Mucosa of descending colon (tissue), 3 donors: Measurements from ENCODE around the gene NOTO. TPM values are rescaled to one million over a fixed set of nuclear protein-coding genes. Genes with fewer than 3 reads are reported as not detected.

ENCODE experiments used
- ATAC-seq: fragments of 200-7000 bp; cut with Tn5 transposase; one replicate; pipeline ENCODE4 v1.9.1; 2020; ENCODE audit warnings: mild to moderate bottlenecking, moderate library complexity
- DNase-seq, 3 donors: peaks; one replicate each; pipeline ENCODE4 v3.0.0-alpha.2; 2020
- H3K36me3 ChIP-seq: fragments of 200-600 bp; one replicate; pipeline ENCODE4 v1.8.0; 2021; ENCODE audit warnings: low read depth, mild to moderate bottlenecking
- H3K4me1 ChIP-seq: fragments of 200-600 bp; one replicate; pipeline ENCODE4 v1.8.0; 2021; ENCODE audit warnings: low read depth, mild to moderate bottlenecking
- H3K4me3 ChIP-seq: fragments of 200-600 bp; one replicate; pipeline ENCODE4 v1.8.0; 2021; ENCODE audit warnings: mild to moderate bottlenecking
- H3K9me3 ChIP-seq: fragments of 200-600 bp; one replicate; pipeline ENCODE4 v1.8.0; 2021; ENCODE audit warnings: mild to moderate bottlenecking
- CTCF ChIP-seq: fragments of 200-600 bp; IDR thresholded peaks from one replicate; pipeline ENCODE4 v1.8.0; 2022; ENCODE audit warnings: antibody characterized with exemption, mild to moderate bottlenecking
- intact Hi-C, 2 donors: fragments of 100-400 bp; cut with DNase I in 1 of 2; cut with micrococcal nuclease in 1 of 2; formaldehyde crosslinking; loops; one replicate each; pipeline versions ENCODE4 v1.11.0 to v1.11.1; 2022; cut with DNase I, micrococcal nuclease
- total RNA-seq, 3 donors: library from RNA; stranded (reverse); fragmentation: NEBNext Ultra II Directional in 2 of 3; extraction: Animal tissue kit (Norgen Biotek cat#: 25700) in 2 of 3; gene quantifications; one replicate each; pipeline versions ENCODE4 v1.2.1 to v1.2.4, GENCODE V29; 2021 to 2023
- donor health status: DM: no; HTN: no; CAD: no; lungs with moderate emphysema.
- donor health status: DM: no; HTN: no; CAD: no.
- donor health status: DM: no; HTN: yes; CAD: no.

NOTO gene
- total RNA-seq, 3 donors from 2014 or later: not detected

GRCh38 chr2:73252238-73253027 lies 50.1 kb downstream of the NOTO start:
- intact Hi-C loops: no loop called here
- TF ChIP-seq CTCF: no peak
- no peak for ATAC-seq
- H3K4me3 ChIP-seq: no peak overlapping the region
- peaks cover 16% of the 10 kb centered on the region for H3K36me3 ChIP-seq
- H3K4me1 ChIP-seq: no peaks in the 10 kb centered on the region
- DNase-seq: no peak
- H3K9me3 ChIP-seq: no peaks in the 10 kb centered on the region

GRCh38 chr2:73253400-73253799 lies 51.0 kb downstream of the NOTO start:
- intact Hi-C loops: no loop called here
- ATAC-seq (no peak), DNase-seq (no peak)
- Histone ChIP-seq H3K36me3 (peaks cover 9% of the 10 kb centered on the region), H3K4me3 (no peak overlapping the region), H3K4me1 (no peaks in the 10 kb centered on the region), H3K9me3 (no peaks in the 10 kb centered on the region)
- TF ChIP-seq CTCF: no peak

GRCh38 chr2:73253901-73254300 lies 51.5 kb downstream of the NOTO start:
- ATAC-seq: no peak
- intact Hi-C loops: no loop called here
- peaks cover 8% of the 10 kb centered on the region for H3K36me3 ChIP-seq

GRCh38 chr2:73254343-73255006 lies 52.1 kb downstream of the NOTO start:
- Histone ChIP-seq H3K4me3 (no peak overlapping the region), H3K4me1 (no peaks in the 10 kb centered on the region), H3K36me3 (peaks cover 4% of the 10 kb centered on the region), H3K9me3 (no peaks in the 10 kb centered on the region)
- no peak for ATAC-seq
- intact Hi-C loops: no loop called here
- TF ChIP-seq CTCF: no peak
- DNase-seq: no peak

More at GRCh38 chr2:73253901-73254300, 51.5 kb downstream of the NOTO start:
- no peaks in the 10 kb centered on the region for H3K4me1 ChIP-seq
- no peak overlapping the region for H3K4me3 ChIP-seq
- H3K9me3 ChIP-seq: no peaks in the 10 kb centered on the region
- TF ChIP-seq CTCF: no peak
- DNase-seq: no peak

GRCh38 chr2:73255007-73255644 lies 52.8 kb downstream of the NOTO start:
- H3K9me3 ChIP-seq: no peaks in the 10 kb centered on the region
- intact Hi-C loops: no loop called here
- H3K4me3 ChIP-seq: no peak overlapping the region
- H3K4me1 ChIP-seq: no peaks in the 10 kb centered on the region
- no peak for DNase-seq
- ATAC-seq: no peak
- TF ChIP-seq CTCF: no peak
- no peaks in the 10 kb centered on the region for H3K36me3 ChIP-seq
